G401.6 (cell line): Measurements from ENCODE around the gene RCBTB1.
"Not testable (repeated sequence)": the region's sequence is repeated elsewhere in the genome, so short reads cannot be mapped to it uniquely, and the experiment has no call there.

Experiments
- FAIRE-seq: peaks from 2 replicates; lab custom pipeline; 2012; peaks lifted over from hg19 to GRCh38; lab: Jason Lieb, UNC

Gene RCBTB1

DNA sequence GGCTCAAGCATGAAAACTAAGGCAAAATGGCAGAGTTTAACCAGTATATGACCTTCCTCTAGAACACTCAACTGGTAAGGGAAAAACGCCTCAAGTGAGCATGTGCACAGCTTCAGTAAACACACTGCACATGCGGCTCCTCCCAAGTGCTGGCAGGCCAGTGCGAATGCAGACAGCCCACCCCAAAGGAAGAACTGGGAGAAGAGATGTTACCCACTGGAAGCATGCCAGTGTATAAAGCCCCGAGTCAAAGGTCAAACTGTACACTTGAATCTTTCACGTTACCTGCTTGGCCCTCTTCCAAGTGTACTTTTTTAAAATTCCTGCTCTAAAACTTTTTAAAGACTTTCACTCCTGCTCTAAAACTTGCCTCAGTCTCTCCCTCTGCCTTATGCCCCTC lies 19.2 kb upstream of the RCBTB1 start:
- no peak for FAIRE-seq

DNA sequence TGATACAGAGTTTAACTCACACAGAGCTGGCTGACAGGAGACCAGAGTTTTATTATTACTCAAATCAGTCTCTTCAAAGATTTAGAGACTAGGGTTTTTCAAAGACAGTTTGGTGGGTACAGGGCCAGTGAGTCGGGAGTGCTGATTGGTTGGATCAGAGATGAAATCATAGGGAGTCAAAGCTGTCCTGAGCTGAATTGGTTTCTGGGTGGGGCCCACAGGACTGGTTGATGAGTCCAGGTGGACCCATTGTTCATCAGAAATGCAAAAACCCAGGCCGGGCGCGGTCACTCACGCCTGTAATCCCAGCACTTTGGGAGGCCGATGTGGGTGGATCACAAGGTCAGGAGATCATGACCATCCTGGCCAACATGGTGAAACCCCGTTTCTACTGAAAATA lies 17.3 kb upstream of the RCBTB1 start:
- FAIRE-seq, result not testable (repeated sequence)

DNA sequence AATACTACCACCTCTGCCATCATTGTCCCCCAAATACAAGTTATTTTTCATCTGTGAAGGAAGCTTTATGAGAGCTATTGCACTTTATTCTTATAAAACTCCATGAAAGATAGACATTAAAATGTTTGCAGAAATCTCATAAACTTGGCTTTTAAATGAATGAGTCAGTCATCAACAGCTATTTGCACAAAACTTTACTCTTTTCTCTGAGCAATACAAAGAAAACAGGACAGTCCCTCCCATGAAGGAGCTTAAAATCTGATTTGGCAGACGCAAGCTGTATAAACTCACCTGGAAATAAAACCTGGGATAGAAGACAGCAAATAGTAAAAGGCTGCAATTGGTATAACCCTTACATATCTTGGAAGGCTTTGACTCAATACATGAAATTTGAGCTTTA lies 16.6 kb upstream of the RCBTB1 start:
- no peak for FAIRE-seq

DNA sequence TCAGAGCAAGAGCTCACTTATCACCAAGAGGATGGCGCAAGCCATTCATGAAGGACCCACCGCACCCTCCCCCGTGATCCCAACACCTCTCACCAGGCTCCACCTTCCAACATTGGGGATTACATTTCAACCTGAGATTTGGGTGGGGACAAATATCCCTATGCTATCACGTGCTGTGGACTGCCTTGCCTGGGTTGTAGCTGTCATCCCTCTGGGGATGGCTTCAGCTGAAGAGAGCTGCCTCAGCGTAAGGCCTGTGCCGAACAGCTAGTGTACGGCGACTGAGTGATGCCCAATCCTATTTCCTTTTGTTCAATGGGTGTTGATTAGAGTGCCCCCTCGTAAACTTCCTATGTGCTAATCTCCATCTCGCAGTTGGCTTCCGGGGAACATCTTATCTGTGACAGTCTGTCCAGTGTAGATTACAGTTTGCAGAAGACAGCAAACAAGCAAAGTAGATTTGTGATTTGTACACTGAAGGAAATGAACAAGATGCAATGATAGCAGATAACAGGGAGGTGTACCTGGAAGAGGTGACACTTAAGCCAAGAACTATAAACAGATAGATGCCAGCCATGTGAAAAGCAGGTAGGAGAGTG lies 11.8 kb upstream of the RCBTB1 start:
- no peak for FAIRE-seq

DNA sequence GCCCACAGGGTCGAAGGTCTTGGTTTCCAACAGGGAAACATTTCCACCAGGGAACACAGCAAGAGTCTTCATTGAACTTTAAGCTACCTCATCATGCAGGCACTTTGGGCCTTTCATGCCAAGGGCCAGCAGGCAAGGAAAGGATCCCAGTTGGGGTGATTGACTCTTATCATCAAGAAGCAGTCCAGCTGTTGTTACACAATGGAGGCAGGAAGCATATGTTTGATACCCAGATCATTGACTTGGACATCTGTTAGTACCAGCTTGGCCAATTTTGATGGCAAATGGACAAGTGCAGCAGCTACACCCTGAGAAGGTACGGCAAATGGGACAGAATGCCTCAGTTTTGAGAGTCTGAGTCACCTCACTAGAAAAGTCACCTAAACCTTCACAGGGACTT lies 10.9 kb upstream of the RCBTB1 start:
- no peak for FAIRE-seq

DNA sequence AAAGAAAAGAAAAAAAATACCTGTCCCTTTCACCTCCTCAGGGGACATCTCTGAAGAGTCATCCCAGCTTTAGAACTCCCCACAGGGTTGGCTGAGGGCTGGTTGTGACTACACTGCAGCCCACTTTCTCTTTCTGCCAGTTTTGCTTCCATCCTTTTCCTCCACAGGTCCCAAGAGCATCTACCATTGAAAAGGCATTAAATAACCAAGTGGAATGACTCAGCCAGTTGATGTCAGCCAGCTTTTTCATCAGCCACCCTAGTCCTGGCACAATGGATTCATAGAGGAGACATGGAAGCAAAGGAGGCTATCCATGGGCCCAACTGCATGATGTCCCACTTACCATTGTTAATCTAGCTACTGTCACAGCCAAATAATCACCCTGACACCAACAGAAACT lies 9.2 kb upstream of the RCBTB1 start:
- no peak for FAIRE-seq

DNA sequence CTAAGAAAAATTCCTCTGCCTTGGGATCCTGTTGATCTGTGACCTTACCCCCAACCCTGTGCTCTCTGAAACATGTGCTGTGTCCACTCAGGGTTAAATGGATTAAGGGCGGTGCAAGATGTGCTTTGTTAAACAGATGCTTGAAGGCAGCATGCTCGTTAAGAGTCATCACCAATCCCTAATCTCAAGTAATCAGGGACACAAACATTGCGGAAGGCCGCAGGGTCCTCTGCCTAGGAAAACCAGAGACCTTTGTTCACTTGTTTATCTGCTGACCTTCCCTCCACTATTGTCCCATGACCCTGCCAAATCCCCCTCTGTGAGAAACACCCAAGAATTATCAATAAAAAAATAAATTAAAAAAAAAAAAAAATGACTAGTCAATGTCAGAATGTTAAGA lies 8.5 kb upstream of the RCBTB1 start:
- not testable (repeated sequence) for FAIRE-seq

DNA sequence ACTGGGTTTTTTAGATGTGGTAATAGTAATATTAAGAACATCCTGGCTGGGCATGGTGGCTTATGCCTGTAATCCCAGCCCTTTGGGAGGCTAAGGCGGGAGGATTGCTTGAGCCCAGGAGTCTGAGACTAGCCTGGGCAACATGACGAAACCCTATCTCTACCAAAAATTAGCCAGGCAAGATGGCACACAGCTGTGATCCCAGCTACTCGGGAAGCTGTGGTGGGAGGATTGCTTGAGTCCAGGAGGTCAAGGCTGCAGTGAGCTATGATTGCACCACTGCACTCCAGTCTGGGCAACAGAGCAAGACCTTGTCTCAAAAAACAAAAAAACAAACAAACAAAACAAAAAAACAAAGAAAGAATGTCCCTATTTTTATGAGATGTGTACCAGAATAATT lies 5.4 kb upstream of the RCBTB1 start:
- not testable (repeated sequence) for FAIRE-seq

DNA sequence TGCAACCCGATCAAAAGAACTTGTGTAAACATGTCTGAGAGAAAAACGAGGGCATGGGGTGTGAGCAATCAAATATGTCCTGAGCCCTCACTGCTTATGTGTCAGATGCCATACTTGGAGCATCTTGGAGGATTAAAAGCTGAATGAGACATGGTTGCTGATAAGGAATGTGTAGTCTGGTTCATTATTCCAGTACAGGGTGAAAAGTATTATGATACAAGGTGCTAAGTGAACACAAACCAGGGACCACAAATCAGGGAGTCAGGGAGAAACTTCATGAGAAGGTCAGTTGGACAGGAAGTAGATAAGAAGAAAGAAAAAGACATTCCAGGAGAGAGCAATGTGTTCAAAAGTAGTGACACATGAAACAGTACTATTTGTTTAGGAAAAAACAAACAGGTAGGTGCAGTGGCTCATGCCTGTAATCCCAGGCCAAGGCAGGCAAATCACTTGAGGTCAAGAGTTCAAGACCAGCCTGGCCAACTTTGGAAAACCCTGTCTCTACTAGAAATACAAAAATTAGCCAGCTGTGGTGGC lies 2.0 kb upstream of the RCBTB1 start:
- no peak for FAIRE-seq

DNA sequence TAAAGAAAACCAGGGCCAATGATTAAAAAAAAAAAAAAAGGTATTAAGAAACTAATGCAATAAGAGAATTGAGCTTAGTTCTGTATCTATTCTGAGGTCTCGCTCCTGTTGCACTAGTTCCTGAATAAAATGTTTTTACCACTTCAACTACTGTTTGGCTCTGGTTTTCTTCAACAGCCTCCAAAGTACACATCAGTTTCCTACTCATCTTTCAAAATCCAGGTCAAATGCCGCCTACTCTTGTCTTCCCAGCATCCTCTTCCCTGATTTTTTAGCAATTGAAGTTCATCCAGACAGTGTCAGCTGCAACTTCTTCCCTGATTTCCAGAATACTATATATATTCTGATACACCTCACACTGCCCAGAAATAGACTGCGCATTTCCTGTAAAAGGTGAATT lies 1.4 kb upstream of the RCBTB1 start:
- FAIRE-seq, result no peak

DNA sequence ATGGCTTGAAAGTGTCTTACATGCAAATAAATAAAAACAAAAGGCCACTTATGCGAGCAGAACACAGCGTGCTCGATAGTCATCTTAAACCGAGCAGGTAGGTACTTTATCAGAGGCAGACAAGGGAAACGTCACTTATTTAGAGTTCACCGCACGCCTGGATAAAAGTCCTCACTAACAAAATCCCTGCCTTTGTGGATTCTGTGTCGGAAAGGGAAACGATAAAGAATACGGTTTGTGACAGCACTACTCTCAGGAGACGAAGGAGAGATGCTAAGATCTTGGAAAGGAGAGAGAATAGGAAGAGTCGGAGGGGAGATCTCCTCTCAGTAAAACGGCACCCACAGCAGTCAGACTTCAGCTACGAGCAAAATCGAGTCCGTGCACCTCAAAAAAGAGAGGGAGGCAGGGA lies 581 bp downstream of the RCBTB1 start:
- no peak for FAIRE-seq

DNA sequence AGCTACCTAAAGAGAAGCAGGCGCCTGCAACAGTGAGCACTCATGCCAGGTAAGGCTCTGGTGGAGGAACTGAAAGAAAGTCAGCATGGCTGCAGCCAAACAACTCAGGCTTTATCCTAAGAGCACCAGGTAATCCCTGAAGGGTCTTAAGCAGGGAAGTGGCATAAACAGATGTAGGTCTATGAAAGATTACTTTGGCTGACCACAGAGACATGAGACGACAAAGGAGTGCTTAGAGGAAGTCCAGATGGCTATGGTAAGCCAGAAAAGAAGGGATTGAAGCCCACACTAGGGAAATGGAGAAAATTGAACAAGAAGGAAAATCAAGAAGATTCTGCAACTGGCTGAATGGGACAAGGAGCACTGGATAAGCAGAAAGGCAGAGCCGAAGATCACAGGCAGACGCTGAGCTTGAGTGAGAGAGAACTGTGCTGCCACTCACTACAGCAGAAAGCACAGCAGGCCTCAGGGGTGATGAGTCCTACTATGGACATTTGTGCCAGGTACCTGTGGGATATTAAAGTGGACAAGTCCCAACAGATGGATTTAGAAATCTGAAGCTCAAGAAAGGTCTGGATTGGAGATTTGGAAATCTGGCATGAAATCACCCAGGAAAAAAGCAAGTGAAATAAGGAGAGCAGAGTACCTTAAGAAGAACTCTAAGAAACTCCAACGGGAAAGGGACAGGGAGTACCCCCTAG lies 4.2 kb downstream of the RCBTB1 start:
- no peak for FAIRE-seq

DNA sequence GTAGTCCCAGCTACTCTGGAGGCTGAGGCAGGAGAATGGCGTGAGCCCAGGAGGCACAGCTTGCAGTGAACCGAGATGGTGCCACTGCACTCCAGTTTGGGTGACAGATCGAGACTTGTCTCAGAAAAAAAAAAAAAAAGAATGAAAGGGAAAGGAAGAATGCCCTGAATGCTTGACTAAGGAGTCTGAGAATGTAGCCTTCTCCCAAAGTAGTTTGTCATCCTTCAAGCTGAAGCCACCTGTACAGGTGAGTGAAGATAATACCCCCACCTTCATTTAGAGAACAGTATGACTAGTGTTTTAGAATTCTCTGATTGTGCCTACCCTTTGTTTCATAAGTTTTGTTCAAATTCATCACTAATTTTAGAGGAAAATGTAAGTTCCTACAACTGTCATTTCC lies 5.9 kb downstream of the RCBTB1 start:
- no peak for FAIRE-seq

DNA sequence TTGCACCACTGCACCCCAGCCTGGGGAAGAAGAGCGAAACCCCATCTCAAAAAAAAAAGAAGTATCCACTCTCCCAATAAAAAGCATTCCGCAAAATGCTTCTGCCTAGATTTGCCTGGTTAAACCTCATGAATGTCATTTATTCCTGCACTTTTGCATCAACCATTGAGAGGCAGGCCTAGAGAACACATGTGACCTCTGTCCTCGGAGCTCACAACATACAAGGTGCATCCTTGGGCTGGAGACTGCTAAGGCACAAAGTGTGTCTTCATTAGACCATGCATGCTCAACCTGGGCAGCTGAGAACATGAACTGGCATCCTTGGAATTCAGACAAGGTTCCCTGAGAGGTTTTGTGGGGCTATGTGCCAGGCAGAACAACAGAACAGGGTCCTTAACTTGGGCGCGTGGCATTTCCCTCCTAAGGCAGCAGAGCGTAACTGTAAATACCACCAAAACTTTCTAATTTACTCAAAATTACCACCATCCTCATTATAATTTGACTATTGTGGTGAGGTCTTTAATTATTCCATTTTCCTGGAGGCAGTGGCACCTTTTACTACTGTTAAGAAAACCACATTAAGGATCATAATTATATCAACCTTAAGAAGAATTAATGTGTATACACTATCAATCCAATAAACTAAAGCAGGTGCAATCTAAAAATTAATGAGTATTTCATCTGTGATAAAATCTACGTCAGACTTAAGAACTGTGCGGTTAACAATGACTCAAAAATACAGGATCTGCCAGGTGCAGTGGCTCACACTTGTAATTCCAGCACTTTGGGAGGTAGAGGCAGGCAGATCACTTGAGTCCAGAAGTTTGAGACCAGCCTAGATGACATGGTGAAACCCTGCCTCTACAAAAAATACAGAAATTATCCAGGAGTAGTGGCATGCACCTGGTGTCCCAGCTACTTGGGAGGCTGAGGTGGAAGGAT lies 13.8 kb downstream of the RCBTB1 start:
- no peak for FAIRE-seq

DNA sequence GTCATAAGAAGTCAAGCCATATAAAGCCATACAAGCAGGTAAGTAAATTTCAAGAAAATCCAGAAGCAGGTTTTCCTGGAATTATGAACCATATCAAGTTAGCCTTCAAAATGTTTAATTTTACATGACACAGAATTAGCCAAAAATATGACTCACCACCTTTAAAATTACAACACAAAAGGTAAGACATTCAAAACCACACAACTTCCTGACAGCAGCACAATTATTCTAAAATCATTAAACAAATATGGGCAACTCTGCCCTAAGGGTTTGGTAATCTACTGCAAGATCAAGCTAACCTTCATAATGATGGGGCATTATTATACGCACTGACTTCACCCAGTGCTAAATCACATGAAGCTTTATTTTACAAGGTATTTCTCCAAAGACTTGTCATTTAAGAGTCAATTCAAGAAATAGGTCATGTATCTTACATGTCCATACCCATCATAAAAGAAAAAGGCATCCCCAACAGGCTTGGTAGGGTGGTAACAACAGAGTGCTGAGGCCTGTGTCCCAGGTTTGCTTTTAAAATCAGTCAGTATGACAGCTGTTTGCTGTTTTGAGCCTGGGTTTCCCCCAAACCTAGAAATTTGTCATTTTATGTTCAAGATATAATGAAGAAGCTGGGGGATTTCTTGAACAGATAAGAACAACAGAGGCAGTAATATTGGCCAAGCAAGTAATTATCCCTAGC lies 15.2 kb downstream of the RCBTB1 start:
- no peak for FAIRE-seq

DNA sequence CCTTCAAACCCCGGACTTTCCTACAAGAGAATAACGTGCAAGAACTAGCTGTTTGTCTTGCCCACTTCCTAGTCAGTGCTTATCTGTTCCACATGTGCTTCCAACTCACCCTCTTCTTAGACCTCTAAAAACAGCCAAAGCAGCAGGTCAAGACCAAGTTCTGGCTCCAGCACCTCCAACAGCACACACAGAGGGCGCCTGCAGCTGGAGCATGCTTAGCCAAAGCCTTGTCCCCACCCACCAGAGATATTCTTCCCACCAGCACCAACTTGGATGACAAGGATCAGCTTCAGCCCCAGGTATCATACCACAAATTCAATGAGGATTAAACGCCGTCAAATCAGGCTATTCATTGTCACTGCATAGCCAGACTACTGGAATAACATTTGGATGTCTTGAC lies 17.9 kb downstream of the RCBTB1 start:
- no peak for FAIRE-seq

DNA sequence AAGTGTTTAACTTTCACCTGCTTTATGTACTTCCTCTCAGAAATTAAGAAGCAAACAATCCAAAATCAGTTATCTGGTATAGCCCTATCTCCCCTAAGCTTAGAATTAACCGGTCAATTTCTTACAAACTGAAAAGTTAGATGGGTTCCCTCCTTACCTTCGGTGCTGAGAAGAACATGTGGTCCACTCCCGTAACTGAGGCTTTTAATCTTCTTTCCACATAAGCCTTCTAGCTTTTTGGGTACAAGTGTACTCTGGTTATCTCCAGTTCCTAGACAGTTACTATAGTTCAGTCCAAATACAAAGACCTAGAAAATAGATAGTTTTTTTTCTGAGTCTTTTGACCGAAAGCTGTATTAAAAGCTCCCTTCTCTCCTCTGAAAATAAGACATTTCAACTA lies 18.9 kb downstream of the RCBTB1 start:
- no peak for FAIRE-seq

DNA sequence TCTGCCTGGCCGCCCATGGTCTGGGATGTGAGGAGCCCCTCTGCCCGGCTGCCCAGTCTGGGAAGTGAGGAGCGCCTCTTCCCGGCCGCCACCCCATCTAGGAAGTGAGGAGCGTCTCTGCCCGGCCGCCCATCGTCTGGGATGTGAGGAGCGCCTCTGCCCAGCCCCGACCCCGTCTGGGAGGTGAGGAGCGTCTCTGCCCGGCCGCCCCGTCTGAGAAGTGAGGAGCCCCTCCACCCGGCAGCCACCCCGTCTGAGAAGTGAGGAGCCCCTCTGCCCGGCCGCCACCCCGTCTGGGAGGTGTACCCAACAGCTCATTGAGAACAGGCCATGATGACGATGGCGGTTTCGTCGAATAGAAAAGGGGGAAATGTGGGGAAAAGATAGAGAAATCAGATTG lies 19.9 kb downstream of the RCBTB1 start:
- FAIRE-seq, result not testable (repeated sequence)

DNA sequence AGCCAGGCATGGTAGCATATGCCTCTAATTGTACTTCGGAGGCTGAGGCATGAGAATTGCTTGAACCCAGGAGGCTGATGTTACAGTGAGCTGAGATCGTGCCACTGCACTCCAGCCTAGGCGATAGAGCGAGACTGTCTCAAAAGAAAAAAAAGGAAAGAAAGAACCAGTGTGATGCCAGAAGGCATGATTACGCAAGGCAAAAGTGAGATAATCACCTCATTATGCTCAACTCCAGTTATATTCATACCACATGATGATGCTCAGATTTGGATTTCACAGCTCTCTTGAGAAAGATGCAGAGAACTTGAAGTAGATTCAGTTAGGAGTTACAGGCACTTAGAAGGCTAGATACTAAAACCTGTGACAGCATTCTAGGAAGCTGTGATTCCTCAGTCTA lies 21.8 kb downstream of the RCBTB1 start:
- no peak for FAIRE-seq

DNA sequence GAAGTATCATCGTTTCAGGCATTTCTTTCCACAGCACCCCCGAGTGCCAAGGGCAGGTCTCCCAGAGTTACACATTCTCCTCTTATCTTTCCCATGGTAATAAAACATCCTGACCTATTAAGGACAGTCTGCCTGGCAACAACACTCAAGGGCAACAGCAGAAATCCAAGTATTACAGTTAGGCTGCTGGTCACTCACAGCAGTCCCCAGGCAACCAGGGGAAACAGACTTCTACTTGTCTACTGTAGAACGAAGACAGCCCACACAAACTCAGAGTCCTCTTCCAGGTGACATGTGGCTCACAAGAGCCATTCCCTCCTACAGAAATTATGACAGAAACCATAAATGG lies 24.3 kb downstream of the RCBTB1 start:
- no peak for FAIRE-seq

DNA sequence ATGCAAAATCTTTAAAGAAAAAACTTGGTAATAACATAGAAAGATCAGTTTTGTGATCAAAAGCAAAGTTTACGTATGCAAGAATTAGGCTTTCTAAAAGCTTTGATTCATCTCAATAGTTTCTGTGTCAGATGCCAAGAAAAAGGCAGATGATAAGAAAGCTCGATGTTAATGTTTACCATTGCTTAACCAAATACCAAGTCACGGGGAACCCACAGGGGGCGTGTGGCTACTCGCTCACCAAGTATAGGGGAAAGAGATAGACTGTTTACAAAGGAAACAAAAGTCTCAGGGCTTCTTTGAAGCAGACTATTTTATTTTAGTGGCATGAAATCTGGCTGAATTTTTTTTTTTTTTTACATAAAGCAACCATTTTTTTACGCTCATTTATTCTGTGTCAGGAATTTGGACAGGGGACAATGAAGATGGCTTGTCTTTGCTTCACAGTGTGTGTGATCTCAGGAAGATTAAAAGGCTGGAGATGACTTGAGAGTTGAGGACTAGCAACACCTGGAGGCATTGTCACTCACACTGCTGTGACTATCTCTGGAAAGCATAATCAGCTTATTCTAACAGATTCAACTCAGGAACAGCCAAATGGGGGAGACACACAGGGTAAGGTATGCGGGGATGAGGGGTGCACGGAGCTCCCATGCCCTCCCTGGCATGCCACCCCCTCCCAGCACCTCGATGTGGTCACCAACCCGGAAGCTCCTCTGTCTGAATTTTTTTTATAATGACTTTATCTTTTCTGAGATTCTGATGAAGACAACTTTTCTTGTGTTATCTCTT lies 24.9 kb downstream of the RCBTB1 start:
- no peak for FAIRE-seq

DNA sequence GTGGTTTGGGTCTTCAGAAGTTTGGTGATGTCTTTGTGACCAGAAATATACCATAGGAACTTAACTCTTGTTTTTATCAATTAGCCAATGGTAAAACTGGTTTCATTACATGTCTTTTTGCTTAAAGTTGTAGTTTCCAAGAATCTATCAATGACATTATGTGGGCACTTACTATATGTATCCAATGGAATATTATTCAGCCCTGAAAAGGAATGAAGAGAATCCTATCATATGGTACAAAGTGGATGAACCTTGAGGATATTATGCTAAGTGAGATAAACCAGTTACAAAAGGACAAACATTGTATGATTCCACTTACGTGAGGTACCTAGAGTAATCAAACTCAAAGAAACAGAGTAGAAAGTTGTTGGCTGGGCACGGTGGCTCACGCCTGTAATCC lies 26.4 kb downstream of the RCBTB1 start:
- FAIRE-seq, result no peak
